ENCODE data around the gene HYDIN.
"Not testable (repeated sequence)": the region's sequence is repeated elsewhere in the genome, so short reads cannot be mapped to it uniquely, and the experiment has no call there.

The HYDIN gene

GRCh38 chr16:71143246-71143645 lies 87.3 kb downstream of the HYDIN start:
- H3K9me3 ChIP-seq (ENCODE audit: control extremely low read depth in 1 of 5, control insufficient read depth in 4 of 5, insufficient read depth in 2 of 5, low read depth in 1 of 5, low read length in 4 of 5); POLR2A ChIA-PET; H3K27ac ChIP-seq (ENCODE audit: insufficient read depth in 1 of 2, low read depth in 1 of 2, low read length in 2 of 2, poor library complexity in 1 of 2, severe bottlenecking in 2 of 2); H3K36me3 ChIP-seq (ENCODE audit: control insufficient read depth in 4 of 4, insufficient read depth in 4 of 4, low read length in 3 of 4); CTCF ChIA-PET; DNase-seq; H3K4me1 ChIP-seq (ENCODE audit: control extremely low read depth in 1 of 4, control insufficient read depth in 4 of 4, insufficient read depth in 4 of 4, low read length in 3 of 4); H3K4me3 ChIP-seq (ENCODE audit: control insufficient read depth in 1 of 7, extremely low read depth in 1 of 7, insufficient read depth in 4 of 7, low read depth in 2 of 7, low read length in 6 of 7); H3K27me3 ChIP-seq (replicated peaks in 2 of 5; ENCODE audit: control insufficient read depth in 4 of 5, insufficient read depth in 5 of 5, low read length in 4 of 5): not testable (repeated sequence)
- WGBS (ENCODE audit: insufficient coverage) = no CpG with 5 or more reads among the region's 2 CpGs

GRCh38 chr16:71110565-71110964 lies 120.0 kb downstream of the HYDIN start:
- H3K9me3 ChIP-seq (ENCODE audit: control extremely low read depth in 1 of 5, control insufficient read depth in 4 of 5, insufficient read depth in 2 of 5, low read depth in 1 of 5, low read length in 4 of 5); DNase-seq; CTCF ChIA-PET; POLR2A ChIA-PET; H3K27ac ChIP-seq (ENCODE audit: insufficient read depth in 1 of 2, low read depth in 1 of 2, low read length in 2 of 2, poor library complexity in 1 of 2, severe bottlenecking in 2 of 2); H3K4me1 ChIP-seq (ENCODE audit: control extremely low read depth in 1 of 4, control insufficient read depth in 4 of 4, insufficient read depth in 4 of 4, low read length in 3 of 4); H3K4me3 ChIP-seq (ENCODE audit: control insufficient read depth in 1 of 7, extremely low read depth in 1 of 7, insufficient read depth in 4 of 7, low read depth in 2 of 7, low read length in 6 of 7); H3K27me3 ChIP-seq (replicated peaks in 2 of 5; ENCODE audit: control insufficient read depth in 4 of 5, insufficient read depth in 5 of 5, low read length in 4 of 5); H3K36me3 ChIP-seq (ENCODE audit: control insufficient read depth in 4 of 4, insufficient read depth in 4 of 4, low read length in 3 of 4): not testable (repeated sequence)
- WGBS (ENCODE audit: insufficient coverage) = 67% methylated on average over 1 of the region's 3 CpGs

- POLR2A ChIA-PET; H3K4me3 ChIP-seq (ENCODE audit: control insufficient read depth in 1 of 7, extremely low read depth in 1 of 7, insufficient read depth in 4 of 7, low read depth in 2 of 7, low read length in 6 of 7); H3K9me3 ChIP-seq (ENCODE audit: control extremely low read depth in 1 of 5, control insufficient read depth in 4 of 5, insufficient read depth in 2 of 5, low read depth in 1 of 5, low read length in 4 of 5); CTCF ChIA-PET; H3K4me1 ChIP-seq (ENCODE audit: control extremely low read depth in 1 of 4, control insufficient read depth in 4 of 4, insufficient read depth in 4 of 4, low read length in 3 of 4); H3K27ac ChIP-seq (ENCODE audit: insufficient read depth in 1 of 2, low read depth in 1 of 2, low read length in 2 of 2, poor library complexity in 1 of 2, severe bottlenecking in 2 of 2); H3K36me3 ChIP-seq (ENCODE audit: control insufficient read depth in 4 of 4, insufficient read depth in 4 of 4, low read length in 3 of 4); H3K27me3 ChIP-seq (replicated peaks in 2 of 5; ENCODE audit: control insufficient read depth in 4 of 5, insufficient read depth in 5 of 5, low read length in 4 of 5); DNase-seq: not testable (repeated sequence)
- no CpG with 5 or more reads among the region's 3 CpGs for WGBS (ENCODE audit: insufficient coverage)
These were observed 120.8 kb downstream of the HYDIN start for GRCh38 chr16:71109656-71110208.

- H3K36me3 ChIP-seq (ENCODE audit: control insufficient read depth in 4 of 4, insufficient read depth in 4 of 4, low read length in 3 of 4); H3K4me1 ChIP-seq (ENCODE audit: control extremely low read depth in 1 of 4, control insufficient read depth in 4 of 4, insufficient read depth in 4 of 4, low read length in 3 of 4); POLR2A ChIA-PET; H3K9me3 ChIP-seq (ENCODE audit: control extremely low read depth in 1 of 5, control insufficient read depth in 4 of 5, insufficient read depth in 2 of 5, low read depth in 1 of 5, low read length in 4 of 5); H3K4me3 ChIP-seq (ENCODE audit: control insufficient read depth in 1 of 7, extremely low read depth in 1 of 7, insufficient read depth in 4 of 7, low read depth in 2 of 7, low read length in 6 of 7); H3K27ac ChIP-seq (ENCODE audit: insufficient read depth in 1 of 2, low read depth in 1 of 2, low read length in 2 of 2, poor library complexity in 1 of 2, severe bottlenecking in 2 of 2); DNase-seq; CTCF ChIA-PET; H3K27me3 ChIP-seq (replicated peaks in 2 of 5; ENCODE audit: control insufficient read depth in 4 of 5, insufficient read depth in 5 of 5, low read length in 4 of 5): not testable (repeated sequence)
These were observed 124.6 kb downstream of the HYDIN start for GRCh38 chr16:71105881-71106280.

- CTCF ChIA-PET; H3K4me1 ChIP-seq (ENCODE audit: control extremely low read depth in 1 of 4, control insufficient read depth in 4 of 4, insufficient read depth in 4 of 4, low read length in 3 of 4); H3K27ac ChIP-seq (ENCODE audit: insufficient read depth in 1 of 2, low read depth in 1 of 2, low read length in 2 of 2, poor library complexity in 1 of 2, severe bottlenecking in 2 of 2); POLR2A ChIA-PET; H3K4me3 ChIP-seq (ENCODE audit: control insufficient read depth in 1 of 7, extremely low read depth in 1 of 7, insufficient read depth in 4 of 7, low read depth in 2 of 7, low read length in 6 of 7); H3K27me3 ChIP-seq (replicated peaks in 2 of 5; ENCODE audit: control insufficient read depth in 4 of 5, insufficient read depth in 5 of 5, low read length in 4 of 5); H3K36me3 ChIP-seq (ENCODE audit: control insufficient read depth in 4 of 4, insufficient read depth in 4 of 4, low read length in 3 of 4); H3K9me3 ChIP-seq (ENCODE audit: control extremely low read depth in 1 of 5, control insufficient read depth in 4 of 5, insufficient read depth in 2 of 5, low read depth in 1 of 5, low read length in 4 of 5); DNase-seq: not testable (repeated sequence)
- whole genome bisulfite sequencing (ENCODE audit: insufficient coverage) = no CpG with 5 or more reads among the region's 6 CpGs
These were observed 146.9 kb downstream of the HYDIN start for GRCh38 chr16:71083573-71083972.

GRCh38 chr16:71080777-71081176 lies 149.7 kb downstream of the HYDIN start:
- DNase-seq; H3K27me3 ChIP-seq (replicated peaks in 2 of 5; ENCODE audit: control insufficient read depth in 4 of 5, insufficient read depth in 5 of 5, low read length in 4 of 5); H3K27ac ChIP-seq (ENCODE audit: insufficient read depth in 1 of 2, low read depth in 1 of 2, low read length in 2 of 2, poor library complexity in 1 of 2, severe bottlenecking in 2 of 2); POLR2A ChIA-PET; H3K4me3 ChIP-seq (ENCODE audit: control insufficient read depth in 1 of 7, extremely low read depth in 1 of 7, insufficient read depth in 4 of 7, low read depth in 2 of 7, low read length in 6 of 7); H3K9me3 ChIP-seq (ENCODE audit: control extremely low read depth in 1 of 5, control insufficient read depth in 4 of 5, insufficient read depth in 2 of 5, low read depth in 1 of 5, low read length in 4 of 5); CTCF ChIA-PET; H3K4me1 ChIP-seq (ENCODE audit: control extremely low read depth in 1 of 4, control insufficient read depth in 4 of 4, insufficient read depth in 4 of 4, low read length in 3 of 4); H3K36me3 ChIP-seq (ENCODE audit: control insufficient read depth in 4 of 4, insufficient read depth in 4 of 4, low read length in 3 of 4): not testable (repeated sequence)
- no CpG with 5 or more reads among the region's 1 CpG for WGBS (ENCODE audit: insufficient coverage)

GRCh38 chr16:71080262-71080661 lies 150.3 kb downstream of the HYDIN start:
- DNase-seq; POLR2A ChIA-PET; H3K27me3 ChIP-seq (replicated peaks in 2 of 5; ENCODE audit: control insufficient read depth in 4 of 5, insufficient read depth in 5 of 5, low read length in 4 of 5); H3K27ac ChIP-seq (ENCODE audit: insufficient read depth in 1 of 2, low read depth in 1 of 2, low read length in 2 of 2, poor library complexity in 1 of 2, severe bottlenecking in 2 of 2); H3K9me3 ChIP-seq (ENCODE audit: control extremely low read depth in 1 of 5, control insufficient read depth in 4 of 5, insufficient read depth in 2 of 5, low read depth in 1 of 5, low read length in 4 of 5); CTCF ChIA-PET; H3K4me3 ChIP-seq (ENCODE audit: control insufficient read depth in 1 of 7, extremely low read depth in 1 of 7, insufficient read depth in 4 of 7, low read depth in 2 of 7, low read length in 6 of 7); H3K4me1 ChIP-seq (ENCODE audit: control extremely low read depth in 1 of 4, control insufficient read depth in 4 of 4, insufficient read depth in 4 of 4, low read length in 3 of 4); H3K36me3 ChIP-seq (ENCODE audit: control insufficient read depth in 4 of 4, insufficient read depth in 4 of 4, low read length in 3 of 4): not testable (repeated sequence)
- no CpG with 5 or more reads among the region's 1 CpG for WGBS (ENCODE audit: insufficient coverage)

All from common myeloid progenitor, CD34-positive (primary cell).